Thyroid gland (tissue), 4 donors: ENCODE results near the gene SLC4A4.

Source experiments
- POLR2A ChIP-seq, 2 donors: fragments of 450-650 bp; IDR thresholded peaks; one replicate each; pipeline ENCODE4 v1.6.1; 2017; ENCODE audit warnings: antibody characterized with exemption in 2 of 2, mild to moderate bottlenecking in 2 of 2, moderate library complexity in 1 of 2
- TF ChIP-seq, protein P1 (sequence below), 6 experiments: fragments of 200-600 bp in 3 of 6; fragments of 450-650 bp in 3 of 6; sonication (generic) in 3 of 6; IDR thresholded peaks; one replicate each; pipeline ENCODE4 v1.5.1; 2016 to 2019; ENCODE audit warnings: antibody characterized with exemption in 6 of 6, mild to moderate bottlenecking in 2 of 6, inconsistent platforms in 1 of 6, moderate library complexity in 1 of 6

DNA sequence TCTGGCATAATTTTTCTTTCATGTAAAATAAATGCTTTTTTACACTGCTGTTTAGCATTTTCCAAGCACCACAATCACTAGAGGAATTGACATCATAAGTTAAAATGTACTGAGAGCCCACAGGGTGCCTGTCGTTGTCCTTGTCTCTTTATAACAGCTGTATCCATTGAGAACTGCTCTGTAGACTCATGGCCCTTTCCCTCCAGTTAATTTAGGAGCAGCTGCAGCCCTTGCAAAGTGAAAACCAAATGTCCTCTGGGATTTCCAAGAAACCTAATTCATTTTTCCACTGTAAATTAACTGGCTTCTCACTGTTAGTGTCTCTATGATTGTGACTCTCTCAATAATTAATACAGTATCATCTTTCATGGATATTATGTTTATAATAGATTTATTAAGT, 185.9 kb downstream of the SLC4A4 start:
- TF ChIP-seq, protein P1, sequence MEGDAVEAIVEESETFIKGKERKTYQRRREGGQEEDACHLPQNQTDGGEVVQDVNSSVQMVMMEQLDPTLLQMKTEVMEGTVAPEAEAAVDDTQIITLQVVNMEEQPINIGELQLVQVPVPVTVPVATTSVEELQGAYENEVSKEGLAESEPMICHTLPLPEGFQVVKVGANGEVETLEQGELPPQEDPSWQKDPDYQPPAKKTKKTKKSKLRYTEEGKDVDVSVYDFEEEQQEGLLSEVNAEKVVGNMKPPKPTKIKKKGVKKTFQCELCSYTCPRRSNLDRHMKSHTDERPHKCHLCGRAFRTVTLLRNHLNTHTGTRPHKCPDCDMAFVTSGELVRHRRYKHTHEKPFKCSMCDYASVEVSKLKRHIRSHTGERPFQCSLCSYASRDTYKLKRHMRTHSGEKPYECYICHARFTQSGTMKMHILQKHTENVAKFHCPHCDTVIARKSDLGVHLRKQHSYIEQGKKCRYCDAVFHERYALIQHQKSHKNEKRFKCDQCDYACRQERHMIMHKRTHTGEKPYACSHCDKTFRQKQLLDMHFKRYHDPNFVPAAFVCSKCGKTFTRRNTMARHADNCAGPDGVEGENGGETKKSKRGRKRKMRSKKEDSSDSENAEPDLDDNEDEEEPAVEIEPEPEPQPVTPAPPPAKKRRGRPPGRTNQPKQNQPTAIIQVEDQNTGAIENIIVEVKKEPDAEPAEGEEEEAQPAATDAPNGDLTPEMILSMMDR (IDR thresholded peaks at IDR 0.05) = no peak
- no peak for TF ChIP-seq POLR2A (IDR thresholded peaks at IDR 0.05)
